Measurements from ENCODE around the gene DPF1. TPM values are rescaled to one million over a fixed set of nuclear protein-coding genes. Genes with fewer than 3 reads are reported as not detected.

Gene DPF1
- total RNA-seq, 1 experiment from 2014 or later = 2.5 TPM

GRCh38 chr19:38162094-38162493, 61.9 kb downstream of the DPF1 start:
- in situ Hi-C loops (cut with HindIII; ENCODE audit: low pct_unique_long_range_greater_than_20kb, low sequenced_read_pairs) = no loop called here
- DNase-seq (ENCODE audit: low read depth, low spot score) = no peak

Small RNAs within 50 kb of the gene (small RNA-seq; reads per million reads assigned to genes)
- 0 to 0.05 reads per million in 2 experiments for gene RN7SL663P

Other genes with a start within 250 kb of the DPF1 start
- not detected in 2 replicates for gene PPP1R14A, start 32.2 kb upstream of the DPF1 start, total RNA-seq (2014; rRNA removed; shearing (Covaris generic))
- not detected in 2 replicates for gene SPINT2, start 40.4 kb upstream of the DPF1 start, total RNA-seq (2014; rRNA removed; shearing (Covaris generic))
- not detected in 2 replicates for gene C19orf33, start 80.0 kb upstream of the DPF1 start, total RNA-seq (2014; rRNA removed; shearing (Covaris generic))
- 106 and 124 TPM in 2 replicates for gene YIF1B, start 91.7 kb upstream of the DPF1 start, total RNA-seq (2014; rRNA removed; shearing (Covaris generic))
- 0.05 and 0.16 TPM in 2 replicates for gene KCNK6, start 95.6 kb upstream of the DPF1 start, total RNA-seq (2014; rRNA removed; shearing (Covaris generic))
- 0.11 and 1.9 TPM in 2 replicates for gene CATSPERG, start 111.6 kb upstream of the DPF1 start, total RNA-seq (2014; rRNA removed; shearing (Covaris generic))
- gene PSMD8, start 150.3 kb upstream of the DPF1 start, total RNA-seq (2014; rRNA removed; shearing (Covaris generic)) = 279 and 300 TPM in 2 replicates
- gene GGN, start 163.8 kb upstream of the DPF1 start, total RNA-seq (2014; rRNA removed; shearing (Covaris generic)) = not detected in 2 replicates
- 0.05 and 0.42 TPM in 2 replicates for gene SPRED3, start 164.5 kb upstream of the DPF1 start, total RNA-seq (2014; rRNA removed; shearing (Covaris generic))
- 6.9 and 8.9 TPM in 2 replicates for gene FAM98C, start 178.9 kb upstream of the DPF1 start, total RNA-seq (2014; rRNA removed; shearing (Covaris generic))
- not detected in 2 replicates for gene RASGRP4, start 202.0 kb upstream of the DPF1 start, total RNA-seq (2014; rRNA removed; shearing (Covaris generic))
- gene RYR1, start 209.5 kb upstream of the DPF1 start, total RNA-seq (2014; rRNA removed; shearing (Covaris generic)) = 0.03 TPM in 1 of 2 replicates, not detected in the other